Keratinocyte (primary cell): ENCODE measurements around the gene ADAM30. TPM values are rescaled to one million over a fixed set of nuclear protein-coding genes. Genes with fewer than 3 reads are reported as not detected.

ENCODE experiments used
- DNase-seq: peaks from one replicate; pipeline ENCODE4 v3.0.0-alpha.2; 2011; ENCODE audit warnings: low read depth, missing footprints, low spot score
- FAIRE-seq: peaks from 2 replicates; lab custom pipeline; 2011; peaks lifted over from hg19 to GRCh38; lab: Jason Lieb, UNC
- H2AFZ ChIP-seq: 2 replicates; pipeline ENCODE4 v1.6.0; 2012; ENCODE audit warnings: low read length, control low read depth, inconsistent platforms; ENCODE audit not compliant: control insufficient read depth
- H3K27ac ChIP-seq: 2 replicates; pipeline ENCODE4 v1.5.1; 2011; ENCODE audit warnings: low read length; ENCODE audit not compliant: control insufficient read depth, insufficient read depth
- H3K27me3 ChIP-seq: 3 replicates; pipeline ENCODE4 v1.6.0; 2011; ENCODE audit warnings: low read length; ENCODE audit not compliant: control insufficient read depth, insufficient read depth; ENCODE audit errors: extremely low read depth
- H3K36me3 ChIP-seq, 2 experiments: 2 replicates in 1 of 2; 3 replicates in 1 of 2; pipeline ENCODE4 v1.5.1; 2011; ENCODE audit warnings: low read length in 2 of 2, mild to moderate bottlenecking in 1 of 2; ENCODE audit not compliant: control insufficient read depth in 2 of 2, insufficient read depth in 2 of 2; ENCODE audit errors: extremely low read depth in 1 of 2
- H3K4me1 ChIP-seq: 3 replicates; pipeline ENCODE4 v1.5.1; 2011; ENCODE audit warnings: low read length; ENCODE audit not compliant: control insufficient read depth, insufficient read depth; ENCODE audit errors: extremely low read depth
- H3K4me2 ChIP-seq: 3 replicates; pipeline ENCODE4 v1.6.0; 2011; ENCODE audit warnings: low read depth, low read length; ENCODE audit not compliant: control insufficient read depth, insufficient read depth; ENCODE audit errors: extremely low read depth
- H3K4me3 ChIP-seq, 3 experiments: fragments of 200-600 bp in 1 of 3; sonication (generic) in 1 of 3; 2 replicates in 2 of 3; 3 replicates in 1 of 3; pipeline ENCODE4 v1.5.1; 2011 to 2016; ENCODE audit warnings: low read length in 3 of 3, mild to moderate bottlenecking in 3 of 3, control low read depth in 2 of 3, inconsistent platforms in 1 of 3, low read depth in 1 of 3, mixed read lengths in 1 of 3, mixed run types in 1 of 3, moderate library complexity in 1 of 3; ENCODE audit not compliant: control insufficient read depth in 2 of 3, insufficient read depth in 2 of 3; ENCODE audit errors: extremely low read depth in 1 of 3
- H3K79me2 ChIP-seq: 2 replicates; pipeline ENCODE4 v1.6.0; 2012; ENCODE audit warnings: low read length; ENCODE audit not compliant: control insufficient read depth, insufficient read depth
- H3K9ac ChIP-seq: 3 replicates; pipeline ENCODE4 v1.6.0; 2011; ENCODE audit warnings: low read length; ENCODE audit not compliant: control insufficient read depth, insufficient read depth; ENCODE audit errors: extremely low read depth
- H3K9me1 ChIP-seq: 3 replicates; pipeline ENCODE4 v1.6.0; 2011; ENCODE audit warnings: low read length; ENCODE audit not compliant: control insufficient read depth, insufficient read depth; ENCODE audit errors: extremely low read depth
- H3K9me3 ChIP-seq: 2 replicates; pipeline ENCODE4 v1.5.1; 2012; ENCODE audit warnings: low read depth, low read length; ENCODE audit not compliant: control insufficient read depth
- H4K20me1 ChIP-seq: 3 replicates; pipeline ENCODE4 v1.6.0; 2011; ENCODE audit warnings: low read length; ENCODE audit not compliant: control insufficient read depth, insufficient read depth; ENCODE audit errors: extremely low read depth
- EZH2 ChIP-seq: IDR thresholded peaks from one replicate; pipeline ENCODE4 v1.6.1; 2012; ENCODE audit warnings: inconsistent platforms, mild to moderate bottlenecking, low read length, moderate library complexity
- dilution Hi-C: fragments of 300-500 bp; cut with MboI; formaldehyde crosslinking; loops from one replicate; pipeline ENCODE4 v1.7.0; 2020; ENCODE audit warnings: low sequenced_read_pairs; ENCODE audit not compliant: extremely low pct_ligation_motif_present
- polyA plus RNA-seq, 5 experiments: library from polyadenylated mRNA; depleted of rRNA in 3 of 5; stranded (reverse) in 3 of 5; stranded (forward) in 1 of 5; unstranded in 1 of 5; fragments of >200 nt; gene quantifications; 1 replicate in 1 of 5; 2 replicates in 3 of 5; 3 replicates in 1 of 5; pipeline versions ENCODE4 v1.2.1 to v1.2.3, GENCODE V29; 2011 to 2012; ENCODE audit warnings: missing spikeins in 2 of 5, low read depth in 1 of 5, low replicate concordance in 1 of 5
- TF ChIP-seq, protein P1 (sequence below), 3 experiments: IDR thresholded peaks in 1 of 3; conservative IDR thresholded peaks in 1 of 3; optimal IDR thresholded peaks in 1 of 3; 2 replicates in 2 of 3; 3 replicates in 1 of 3; pipeline versions ENCODE3 to v1.5.1; 2011; ENCODE audit warnings: low read length in 3 of 3, mild to moderate bottlenecking in 3 of 3, moderate library complexity in 2 of 3, control low read depth in 1 of 3, inconsistent platforms in 1 of 3; ENCODE audit not compliant: insufficient read depth in 2 of 3; ENCODE audit errors: extremely low read depth in 1 of 3

The ADAM30 gene
- polyA plus RNA-seq, 1 donor (not counting 4 experiments of a cell fraction or from before 2014, with no cell fraction given): not detected

- dilution Hi-C loops: no loop called here
- Histone ChIP-seq H3K79me2 (no peaks in the 10 kb centered on the region), H2AFZ (no peak overlapping the region), H3K9me3 (no peaks in the 10 kb centered on the region), H3K4me3 (no peak overlapping the region), H3K9ac (no peak overlapping the region), H3K27ac (no peak overlapping the region), H3K4me1 (no peaks in the 10 kb centered on the region), H3K36me3 (peaks cover 21 to 22% of the 10 kb centered on the region in 2 experiments), H3K4me2 (no peak overlapping the region), H3K9me1 (no peaks in the 10 kb centered on the region), H4K20me1 (no peaks in the 10 kb centered on the region), H3K27me3 (no peaks in the 10 kb centered on the region)
- no peak for DNase-seq
- no peak for FAIRE-seq
- no peak for TF ChIP-seq EZH2
- TF ChIP-seq, protein P1, sequence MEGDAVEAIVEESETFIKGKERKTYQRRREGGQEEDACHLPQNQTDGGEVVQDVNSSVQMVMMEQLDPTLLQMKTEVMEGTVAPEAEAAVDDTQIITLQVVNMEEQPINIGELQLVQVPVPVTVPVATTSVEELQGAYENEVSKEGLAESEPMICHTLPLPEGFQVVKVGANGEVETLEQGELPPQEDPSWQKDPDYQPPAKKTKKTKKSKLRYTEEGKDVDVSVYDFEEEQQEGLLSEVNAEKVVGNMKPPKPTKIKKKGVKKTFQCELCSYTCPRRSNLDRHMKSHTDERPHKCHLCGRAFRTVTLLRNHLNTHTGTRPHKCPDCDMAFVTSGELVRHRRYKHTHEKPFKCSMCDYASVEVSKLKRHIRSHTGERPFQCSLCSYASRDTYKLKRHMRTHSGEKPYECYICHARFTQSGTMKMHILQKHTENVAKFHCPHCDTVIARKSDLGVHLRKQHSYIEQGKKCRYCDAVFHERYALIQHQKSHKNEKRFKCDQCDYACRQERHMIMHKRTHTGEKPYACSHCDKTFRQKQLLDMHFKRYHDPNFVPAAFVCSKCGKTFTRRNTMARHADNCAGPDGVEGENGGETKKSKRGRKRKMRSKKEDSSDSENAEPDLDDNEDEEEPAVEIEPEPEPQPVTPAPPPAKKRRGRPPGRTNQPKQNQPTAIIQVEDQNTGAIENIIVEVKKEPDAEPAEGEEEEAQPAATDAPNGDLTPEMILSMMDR (optimal IDR thresholded peaks at IDR 0.05 in 1 of 3, IDR thresholded peaks at IDR 0.05 in 1 of 3, conservative IDR thresholded peaks at IDR 0.05 in 1 of 3; ENCODE audit: extremely low read depth in 1 of 3, insufficient read depth in 2 of 3, low read length in 3 of 3): no peak
These were observed 39.1 kb upstream of the ADAM30 start for GRCh38 chr1:119935373-119935772.

DNA sequence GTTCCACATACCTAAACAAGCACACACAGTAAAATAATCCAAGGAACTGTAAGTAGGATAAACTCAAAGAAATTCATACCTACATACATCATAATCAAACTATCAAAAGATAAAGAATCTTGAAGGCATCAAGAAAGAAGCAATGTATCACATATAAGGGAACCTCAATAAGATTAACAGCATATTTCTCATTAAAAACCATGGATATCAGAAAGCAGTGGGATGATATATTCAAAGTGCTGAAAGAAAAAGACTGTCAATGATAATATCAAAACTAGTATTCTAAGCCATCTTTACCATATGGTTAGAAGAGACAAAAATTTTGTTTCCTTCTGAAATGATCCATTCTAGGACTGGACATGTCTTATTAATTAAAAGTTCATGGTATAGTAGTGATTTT is 37.1 kb upstream of the ADAM30 start:
- H3K79me2 ChIP-seq: no peaks in the 10 kb centered on the region
- no peak overlapping the region for H3K4me3 ChIP-seq
- H3K4me1 ChIP-seq: no peaks in the 10 kb centered on the region
- no peaks in the 10 kb centered on the region for H3K9me1 ChIP-seq
- no peaks in the 10 kb centered on the region for H3K27me3 ChIP-seq
- dilution Hi-C loops: no loop called here
- H3K9ac ChIP-seq: no peak overlapping the region
- H3K36me3 ChIP-seq: peaks cover 23 to 26% of the 10 kb centered on the region in 2 experiments
- H3K9me3 ChIP-seq: no peaks in the 10 kb centered on the region
- H2AFZ ChIP-seq: no peak overlapping the region
- H3K4me2 ChIP-seq: no peak overlapping the region
- H4K20me1 ChIP-seq: no peaks in the 10 kb centered on the region
- DNase-seq (no peak), FAIRE-seq (no peak)
- no peak overlapping the region for H3K27ac ChIP-seq
- TF ChIP-seq EZH2: no peak
- TF ChIP-seq, protein P1 (optimal IDR thresholded peaks at IDR 0.05 in 1 of 3, IDR thresholded peaks at IDR 0.05 in 1 of 3, conservative IDR thresholded peaks at IDR 0.05 in 1 of 3; ENCODE audit: extremely low read depth in 1 of 3, insufficient read depth in 2 of 3, low read length in 3 of 3): no peak
